ENCODE data around the gene SOX2.

- no peak for TF ChIP-seq POLR2AphosphoS5 (IDR thresholded peaks at IDR 0.05)
- no peak for TF ChIP-seq CTCF (IDR thresholded peaks at IDR 0.05)
These were observed 14.1 kb downstream of the SOX2 start for GRCh38 chr3:181725830-181726229.

Measured in stomach (tissue), 4 donors.